GM21526 (cell line): Measurements from ENCODE around the gene NCF2.

Experiments used
- ATAC-seq: cut with Tn5 transposase; IDR thresholded peaks from one replicate; pipeline ENCODE4 v1.9.1; 2021; ENCODE audit warnings: moderate library complexity; ENCODE audit not compliant: unreplicated experiment, low FRiP score

NCF2 gene

GRCh38 chr1:183554577-183554976 is 35.7 kb downstream of the NCF2 start:
- no peak for ATAC-seq

GRCh38 chr1:183553764-183554163 is 36.5 kb downstream of the NCF2 start:
- ATAC-seq, result no peak

GRCh38 chr1:183553331-183553730 is 36.9 kb downstream of the NCF2 start:
- ATAC-seq, result no peak

- no peak for ATAC-seq
Measured at GRCh38 chr1:183552891-183553290, 37.4 kb downstream of the NCF2 start.

- no peak for ATAC-seq
Measured at GRCh38 chr1:183552441-183552840, 37.8 kb downstream of the NCF2 start.

- ATAC-seq, result no peak
Measured at GRCh38 chr1:183551924-183552323, 38.3 kb downstream of the NCF2 start.

GRCh38 chr1:183550915-183551314 is 39.3 kb downstream of the NCF2 start:
- ATAC-seq, result no peak

GRCh38 chr1:183548116-183548515 is 42.1 kb downstream of the NCF2 start:
- ATAC-seq, result no peak

- ATAC-seq, result no peak
Measured at GRCh38 chr1:183546427-183546826, 43.8 kb downstream of the NCF2 start.

GRCh38 chr1:183544598-183545297 is 45.5 kb downstream of the NCF2 start:
- ATAC-seq, result no peak

- ATAC-seq, result no peak
Measured at GRCh38 chr1:183543619-183544204, 46.5 kb downstream of the NCF2 start.

GRCh38 chr1:183537405-183537804 is 52.9 kb downstream of the NCF2 start:
- ATAC-seq, result no peak

GRCh38 chr1:183533617-183534174 is 56.6 kb downstream of the NCF2 start:
- no peak for ATAC-seq

- ATAC-seq, result no peak
Measured at GRCh38 chr1:183528577-183528976, 61.7 kb downstream of the NCF2 start.

- no peak for ATAC-seq
Measured at GRCh38 chr1:183522104-183522503, 68.2 kb downstream of the NCF2 start.

GRCh38 chr1:183520379-183520778 is 69.9 kb downstream of the NCF2 start:
- no peak for ATAC-seq

GRCh38 chr1:183517401-183517800 is 72.9 kb downstream of the NCF2 start:
- ATAC-seq, result no peak

GRCh38 chr1:183516725-183517124 is 73.5 kb downstream of the NCF2 start:
- ATAC-seq, result no peak

GRCh38 chr1:183515002-183515689 is 75.1 kb downstream of the NCF2 start:
- no peak for ATAC-seq

- no peak for ATAC-seq
Measured at GRCh38 chr1:183514235-183514634, 76.0 kb downstream of the NCF2 start.

- ATAC-seq, result no peak
Measured at GRCh38 chr1:183512450-183512849, 77.8 kb downstream of the NCF2 start.

GRCh38 chr1:183508694-183509093 is 81.6 kb downstream of the NCF2 start:
- no peak for ATAC-seq
